Fibroblast of pulmonary artery (primary cell): ENCODE measurements around the gene P2RX5.

Experiments
- DNase-seq: peaks from one replicate; pipeline ENCODE4 v3.0.0-alpha.2; 2010; ENCODE audit warnings: low read depth
- H3K4me3 ChIP-seq: replicated peaks from 2 replicates; pipeline ENCODE4 v1.5.1; 2011; ENCODE audit warnings: low read depth, mild to moderate bottlenecking, control low read depth, low read length, moderate library complexity
- TF ChIP-seq, protein P1 (sequence below): IDR thresholded peaks from 2 replicates; pipeline ENCODE4 v1.5.1; 2011; ENCODE audit warnings: mild to moderate bottlenecking, control low read depth, low read length, inconsistent platforms; ENCODE audit errors: missing control alignments

P2RX5 gene

DNA sequence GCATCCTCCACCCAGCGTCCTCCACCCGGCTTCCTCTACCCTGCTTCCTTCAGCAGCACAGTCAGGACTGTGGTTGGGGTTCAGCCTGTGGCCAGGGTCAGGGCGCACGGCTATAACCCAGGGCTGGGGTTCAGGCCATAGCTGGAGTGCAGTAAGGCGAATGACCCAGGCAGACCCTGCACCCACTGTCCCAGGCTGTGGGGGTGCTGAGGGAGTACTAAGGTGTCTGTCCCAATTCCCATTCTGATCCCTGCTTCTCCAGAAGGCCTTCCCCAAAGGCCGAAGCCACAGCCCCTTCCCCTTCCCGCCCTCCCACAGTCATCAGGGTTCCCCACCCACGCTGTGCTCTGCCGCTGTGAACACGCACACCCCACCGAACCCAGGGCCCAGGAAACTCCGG lies 14.9 kb downstream of the P2RX5 start:
- H3K4me3 ChIP-seq, result no peak overlapping the region
- no peak for DNase-seq
- TF ChIP-seq, protein P1, sequence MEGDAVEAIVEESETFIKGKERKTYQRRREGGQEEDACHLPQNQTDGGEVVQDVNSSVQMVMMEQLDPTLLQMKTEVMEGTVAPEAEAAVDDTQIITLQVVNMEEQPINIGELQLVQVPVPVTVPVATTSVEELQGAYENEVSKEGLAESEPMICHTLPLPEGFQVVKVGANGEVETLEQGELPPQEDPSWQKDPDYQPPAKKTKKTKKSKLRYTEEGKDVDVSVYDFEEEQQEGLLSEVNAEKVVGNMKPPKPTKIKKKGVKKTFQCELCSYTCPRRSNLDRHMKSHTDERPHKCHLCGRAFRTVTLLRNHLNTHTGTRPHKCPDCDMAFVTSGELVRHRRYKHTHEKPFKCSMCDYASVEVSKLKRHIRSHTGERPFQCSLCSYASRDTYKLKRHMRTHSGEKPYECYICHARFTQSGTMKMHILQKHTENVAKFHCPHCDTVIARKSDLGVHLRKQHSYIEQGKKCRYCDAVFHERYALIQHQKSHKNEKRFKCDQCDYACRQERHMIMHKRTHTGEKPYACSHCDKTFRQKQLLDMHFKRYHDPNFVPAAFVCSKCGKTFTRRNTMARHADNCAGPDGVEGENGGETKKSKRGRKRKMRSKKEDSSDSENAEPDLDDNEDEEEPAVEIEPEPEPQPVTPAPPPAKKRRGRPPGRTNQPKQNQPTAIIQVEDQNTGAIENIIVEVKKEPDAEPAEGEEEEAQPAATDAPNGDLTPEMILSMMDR, result no peak

DNA sequence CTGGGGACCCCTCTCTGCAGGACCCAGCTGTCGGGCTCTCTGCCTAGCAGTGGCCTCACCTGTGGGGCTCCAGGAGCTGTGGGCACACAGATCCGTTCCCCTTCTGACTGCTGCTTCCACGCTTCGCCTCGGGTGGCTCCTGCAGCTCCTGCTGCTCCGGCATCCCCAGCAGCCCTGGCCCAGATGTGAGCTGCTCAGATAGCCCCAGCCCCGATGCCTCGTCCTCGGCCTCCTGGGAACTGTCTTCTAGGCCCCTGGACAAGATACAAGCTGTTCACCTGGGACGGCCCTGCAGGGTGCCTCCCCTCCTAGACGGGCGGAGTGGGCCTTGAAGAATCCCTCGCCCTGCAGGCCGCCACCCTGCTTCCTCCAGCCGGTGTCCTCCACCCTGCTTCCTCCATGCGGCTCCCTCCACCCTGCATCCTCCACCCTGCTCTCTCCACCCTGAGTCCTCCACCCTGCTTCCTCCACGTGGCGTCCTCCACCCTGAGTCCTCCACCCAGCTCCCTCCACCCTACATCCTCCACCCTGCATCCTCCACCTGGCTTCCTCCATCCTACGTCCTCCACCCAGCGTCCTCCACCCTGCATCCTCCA lies 16.3 kb downstream of the P2RX5 start:
- no peak for DNase-seq
- TF ChIP-seq, protein P1, result no peak
- no peak overlapping the region for H3K4me3 ChIP-seq

DNA sequence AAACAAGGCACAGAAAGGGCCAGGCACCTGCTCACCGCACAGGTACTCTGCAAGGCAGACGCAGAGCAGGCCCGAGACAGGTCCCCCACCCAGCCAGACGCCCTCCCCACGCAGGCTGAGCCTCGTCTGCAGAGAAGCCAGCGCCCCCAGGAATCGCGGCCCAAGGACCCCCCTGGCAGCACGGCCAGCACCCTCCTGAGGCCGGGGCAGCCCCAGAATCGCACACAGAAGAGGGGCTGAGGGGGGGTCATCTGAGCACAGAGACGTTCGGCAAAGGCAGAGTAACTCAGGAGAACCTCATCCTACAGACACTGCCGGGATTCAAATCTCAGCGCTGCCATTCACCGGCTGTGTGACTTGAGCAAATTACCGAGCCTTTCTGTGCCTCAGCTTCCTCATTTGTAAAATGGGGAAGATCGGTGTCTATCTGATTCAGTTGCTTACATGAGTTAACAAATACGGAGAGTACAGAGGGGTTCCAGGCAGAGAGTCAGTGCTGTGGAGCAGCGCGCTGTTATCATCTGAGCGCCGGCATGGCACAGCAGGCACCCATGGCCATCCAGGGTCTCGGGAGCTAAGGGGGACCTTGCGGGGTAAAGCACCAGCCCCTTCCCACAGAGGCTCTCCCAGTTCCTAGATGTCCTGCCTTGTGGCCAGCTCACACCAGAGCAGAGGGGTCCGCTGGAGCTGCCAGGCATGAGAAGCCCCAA lies 17.0 kb downstream of the P2RX5 start:
- TF ChIP-seq, protein P1, result no peak
- no peak for DNase-seq
- no peak overlapping the region for H3K4me3 ChIP-seq

- no peak for DNase-seq
- H3K4me3 ChIP-seq, result no peak overlapping the region
- TF ChIP-seq, protein P1, result no peak
These were observed 17.7 kb downstream of the P2RX5 start for GRCh38 chr17:3678095-3678820.

DNA sequence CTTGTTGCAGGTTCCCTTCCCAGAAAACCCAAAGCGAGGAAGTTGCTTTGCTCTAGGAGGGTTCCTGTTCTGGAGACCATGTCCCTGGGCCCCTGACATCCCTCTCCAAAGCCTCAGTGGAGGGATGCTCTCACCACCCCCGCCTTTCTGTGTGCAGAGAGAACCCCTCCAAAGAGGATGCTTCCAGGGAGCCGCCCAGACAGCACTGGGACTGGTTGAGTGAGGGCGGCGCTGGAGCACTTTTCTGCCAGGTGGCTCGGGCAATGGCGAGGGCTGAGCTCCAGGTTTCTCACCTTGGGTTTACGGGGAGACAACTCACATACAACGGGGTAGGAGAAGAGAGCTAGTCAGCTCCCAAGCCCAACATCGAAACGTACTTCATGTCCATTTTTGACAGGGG lies 20.1 kb downstream of the P2RX5 start:
- TF ChIP-seq, protein P1, result no peak

GRCh38 chr17:3672571-3672970 lies 23.4 kb downstream of the P2RX5 start:
- TF ChIP-seq, protein P1, result no peak
- no peak overlapping the region for H3K4me3 ChIP-seq
- no peak for DNase-seq

More for the DNA sequence above, 20.1 kb downstream of the P2RX5 start:
- DNase-seq, result no peak
- H3K4me3 ChIP-seq, result no peak overlapping the region
